Esophagus muscularis mucosa (tissue), 3 donors: ENCODE results near the gene PCP4L1.

Source experiments
- CTCF ChIP-seq, 3 experiments: fragments of 200-600 bp in 2 of 3; fragments of 450-650 bp in 1 of 3; sonication (generic) in 2 of 3; IDR thresholded peaks; one replicate each; pipeline ENCODE4 v1.5.1; 2017 to 2019; ENCODE audit warnings: antibody characterized with exemption in 3 of 3, mild to moderate bottlenecking in 2 of 3, moderate library complexity in 1 of 3
- EP300 ChIP-seq: sonication (generic); formaldehyde crosslinking; IDR thresholded peaks from one replicate; pipeline ENCODE4 v1.6.1; 2017; ENCODE audit warnings: antibody characterized with exemption

DNA sequence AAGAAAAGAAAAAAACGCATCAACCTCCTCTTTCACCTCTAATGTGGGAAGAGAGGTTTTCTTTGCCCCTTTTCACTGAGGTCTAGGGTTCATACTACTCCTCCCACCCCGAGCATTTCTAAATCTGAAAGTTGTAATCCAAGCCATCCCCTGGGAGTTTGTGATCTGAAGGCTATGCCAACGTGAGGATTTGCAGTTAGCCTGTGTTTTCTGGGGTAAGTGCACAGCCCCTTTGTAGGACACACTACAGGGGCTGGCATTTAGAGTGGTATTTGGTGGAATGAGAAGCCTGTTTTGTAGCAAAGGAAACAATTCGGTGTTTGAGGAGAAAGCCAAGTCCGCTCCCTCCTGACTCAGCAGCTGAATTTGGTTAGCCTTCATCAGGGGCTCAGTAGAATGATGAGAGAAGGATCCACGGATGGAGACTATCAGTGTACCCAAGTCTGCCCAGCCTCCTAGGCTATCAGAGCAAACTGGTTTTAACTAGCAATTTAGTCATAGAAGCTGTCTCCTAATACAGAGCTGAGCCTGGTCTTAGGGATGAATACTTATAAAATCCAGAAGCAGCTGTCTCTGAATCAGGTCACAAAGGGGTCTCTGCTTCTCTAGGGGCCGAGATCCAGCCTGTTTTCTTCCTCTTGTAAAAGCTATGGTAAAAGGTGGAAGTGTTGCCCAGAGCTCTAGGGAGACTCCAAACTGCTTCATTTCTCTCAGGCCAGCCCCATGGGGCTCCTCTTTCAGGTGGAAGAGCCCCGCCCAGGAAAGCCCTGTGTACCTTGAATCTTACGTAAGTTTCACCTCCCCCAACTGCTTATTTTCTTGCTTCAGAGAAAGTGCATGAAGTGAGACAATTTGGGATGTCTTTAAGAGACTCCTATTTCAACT, 2.1 kb downstream of the PCP4L1 start:
- no peak for TF ChIP-seq CTCF (IDR thresholded peaks at IDR 0.05)
- TF ChIP-seq EP300: no peak
